H9 (cell line): ENCODE data around the gene CILP2. TPM values are rescaled to one million over a fixed set of nuclear protein-coding genes. Genes with fewer than 3 reads are reported as not detected.

Experiments used
- DNase-seq: peaks from one replicate; pipeline ENCODE4 v3.0.0-alpha.2; 2017
- H2AFZ ChIP-seq: one replicate; pipeline ENCODE4 v1.6.1; 2013; ENCODE audit warnings: mild to moderate bottlenecking, low read length, control low read depth, moderate library complexity
- H2AK5ac ChIP-seq: 2 replicates; pipeline ENCODE4 v1.6.1; 2013; ENCODE audit warnings: low read length, control low read depth, mixed read lengths; ENCODE audit not compliant: insufficient read length
- H2BK120ac ChIP-seq: one replicate; pipeline ENCODE4 v1.6.1; 2013; ENCODE audit warnings: low read depth, mild to moderate bottlenecking, low read length, control low read depth, inconsistent platforms; ENCODE audit not compliant: poor library complexity, severe bottlenecking
- H2BK12ac ChIP-seq: 2 replicates; pipeline ENCODE4 v1.6.1; 2013; ENCODE audit warnings: low read length, control low read depth, mixed read lengths, low read depth; ENCODE audit not compliant: insufficient read length
- H2BK15ac ChIP-seq: 2 replicates; pipeline ENCODE4 v1.6.1; 2013; ENCODE audit warnings: low read depth, low read length, control low read depth
- H2BK20ac ChIP-seq: one replicate; pipeline ENCODE4 v1.6.1; 2013; ENCODE audit warnings: low read depth, mild to moderate bottlenecking, low read length, control low read depth, inconsistent platforms; ENCODE audit not compliant: poor library complexity, severe bottlenecking
- H2BK5ac ChIP-seq: 2 replicates; pipeline ENCODE4 v1.6.1; 2013; ENCODE audit warnings: low read length, control low read depth, mixed read lengths; ENCODE audit not compliant: insufficient read length
- H3K14ac ChIP-seq: 2 replicates; pipeline ENCODE4 v1.6.1; 2013; ENCODE audit warnings: low read length, control low read depth; ENCODE audit not compliant: insufficient read depth
- H3K18ac ChIP-seq: 2 replicates; pipeline ENCODE4 v1.6.1; 2013; ENCODE audit warnings: low read depth, mild to moderate bottlenecking, mixed read lengths, low read length, control low read depth; ENCODE audit not compliant: insufficient read length
- H3K23ac ChIP-seq: 2 replicates; pipeline ENCODE4 v1.6.1; 2013; ENCODE audit warnings: low read length, control low read depth, mixed read lengths, low read depth; ENCODE audit not compliant: insufficient read length
- H3K23me2 ChIP-seq: 2 replicates; pipeline ENCODE4 v1.6.1; 2013; ENCODE audit warnings: low read depth, mild to moderate bottlenecking, mixed read lengths, low read length, control low read depth; ENCODE audit not compliant: insufficient read length, poor library complexity, severe bottlenecking
- H3K27ac ChIP-seq: 2 replicates; pipeline ENCODE4 v1.5.1; 2013; ENCODE audit warnings: low read length, control low read depth, mixed read lengths, low read depth; ENCODE audit not compliant: insufficient read length
- H3K27me3 ChIP-seq: 2 replicates; pipeline ENCODE4 v1.6.1; 2013; ENCODE audit warnings: low read length, control low read depth, inconsistent platforms; ENCODE audit not compliant: insufficient read depth
- H3K4ac ChIP-seq: 2 replicates; pipeline ENCODE4 v1.6.1; 2013; ENCODE audit warnings: low read depth, mild to moderate bottlenecking, control low read depth, inconsistent platforms, low read length, moderate library complexity
- H3K4me1 ChIP-seq: 2 replicates; pipeline ENCODE4 v1.6.1; 2013; ENCODE audit warnings: low read length, control low read depth, inconsistent platforms; ENCODE audit not compliant: insufficient read depth
- H3K4me2 ChIP-seq: 2 replicates; pipeline ENCODE4 v1.6.1; 2013; ENCODE audit warnings: low read length, control low read depth, mixed read lengths; ENCODE audit not compliant: insufficient read length, insufficient read depth
- H3K56ac ChIP-seq: 2 replicates; pipeline ENCODE4 v1.6.1; 2013; ENCODE audit warnings: low read depth, mild to moderate bottlenecking, mixed read lengths, low read length, control low read depth; ENCODE audit not compliant: insufficient read length
- H3K79me1 ChIP-seq: 2 replicates; pipeline ENCODE4 v1.6.1; 2013; ENCODE audit warnings: low read depth, mild to moderate bottlenecking, moderate library complexity, low read length, control low read depth, inconsistent platforms; ENCODE audit not compliant: insufficient read depth, poor library complexity, severe bottlenecking
- H3K79me2 ChIP-seq: 2 replicates; pipeline ENCODE4 v1.6.1; 2013; ENCODE audit warnings: low read length, control low read depth, inconsistent platforms; ENCODE audit not compliant: insufficient read depth
- H3K9ac ChIP-seq: 2 replicates; pipeline ENCODE4 v1.6.1; 2013; ENCODE audit warnings: low read length, control low read depth, mixed read lengths; ENCODE audit not compliant: insufficient read length; ENCODE audit errors: extremely low read depth
- H3K9me3 ChIP-seq: one replicate; pipeline ENCODE4 v1.6.1; 2013; ENCODE audit warnings: low read depth, low read length, inconsistent platforms; ENCODE audit not compliant: control insufficient read depth
- H3T11ph ChIP-seq: one replicate; pipeline ENCODE4 v1.6.1; 2013; ENCODE audit warnings: mild to moderate bottlenecking, low read length, control low read depth, inconsistent platforms
- H4K20me1 ChIP-seq: one replicate; pipeline ENCODE4 v1.6.1; 2013; ENCODE audit not compliant: control insufficient read depth, insufficient read length, insufficient read depth
- H4K5ac ChIP-seq: 2 replicates; pipeline ENCODE4 v1.6.1; 2013; ENCODE audit warnings: low read depth, mild to moderate bottlenecking, mixed read lengths, low read length, control low read depth; ENCODE audit not compliant: insufficient read length
- H4K8ac ChIP-seq: replicated peaks from 2 replicates; pipeline ENCODE4 v1.6.1; 2013; ENCODE audit warnings: low read length, control low read depth, mixed read lengths, low read depth; ENCODE audit not compliant: insufficient read length
- H4K91ac ChIP-seq: 2 replicates; pipeline ENCODE4 v1.6.1; 2013; ENCODE audit warnings: low read depth, mild to moderate bottlenecking, moderate library complexity, mixed read lengths, low read length, control low read depth; ENCODE audit not compliant: insufficient read length
- H3K27ac Mint-ChIP-seq, 3 experiments: 2 replicates in 2 of 3; 3 replicates in 1 of 3; pipeline ENCODE4 v1.8.0; 2020 to 2021; ENCODE audit warnings: mixed read lengths in 3 of 3, mild to moderate bottlenecking in 1 of 3, moderate library complexity in 1 of 3
- H3K27me3 Mint-ChIP-seq: 2 replicates; pipeline ENCODE4 v1.8.0; 2021; ENCODE audit warnings: low read depth, mild to moderate bottlenecking, moderate library complexity, mixed read lengths
- H3K36me3 Mint-ChIP-seq, 3 experiments: 2 replicates in 2 of 3; 3 replicates in 1 of 3; pipeline ENCODE4 v1.8.0; 2020 to 2021; ENCODE audit warnings: low read depth in 3 of 3, mixed read lengths in 3 of 3; ENCODE audit not compliant: insufficient read depth in 1 of 3
- H3K4me1 Mint-ChIP-seq, 2 experiments: 2 replicates each; pipeline ENCODE4 v1.8.0; 2020; ENCODE audit warnings: mixed read lengths in 2 of 2
- H3K4me3 Mint-ChIP-seq, 2 experiments: 2 replicates in 1 of 2; 3 replicates in 1 of 2; pipeline ENCODE4 v1.8.0; 2020 to 2021; ENCODE audit warnings: mild to moderate bottlenecking in 2 of 2, mixed read lengths in 2 of 2, moderate library complexity in 1 of 2
- H3K9me3 Mint-ChIP-seq, 2 experiments: 2 replicates in 1 of 2; 3 replicates in 1 of 2; pipeline ENCODE4 v1.8.0; 2020; ENCODE audit warnings: mild to moderate bottlenecking in 2 of 2, mixed read lengths in 2 of 2, moderate library complexity in 1 of 2
- WGBS: extraction: QIAGEN DNeasy Blood & Tissue Kit; methylation state at CpG from one replicate; pipeline ENCODE4 v1.1.7; 2013; ENCODE audit warnings: missing lambda C conversion rate, low lambda C conversion rate, mixed read lengths; ENCODE audit not compliant: insufficient read length; ENCODE audit errors: extremely low coverage; 5-methylcytosine and 5-hydroxymethylcytosine counted together
- total RNA-seq: library from RNA; stranded (reverse); gene quantifications from 2 replicates; pipeline ENCODE4 v1.2.1, GENCODE V29; 2021
- TF ChIP-seq, protein P1 (sequence below): fragments of 200-600 bp; sonication (generic); conservative IDR thresholded peaks from 3 replicates; pipeline ENCODE4 v1.8.0; 2021; ENCODE audit warnings: antibody characterized with exemption, mild to moderate bottlenecking

The CILP2 gene
- total RNA-seq, 1 experiment from 2014 or later, result 6.4 TPM

DNA sequence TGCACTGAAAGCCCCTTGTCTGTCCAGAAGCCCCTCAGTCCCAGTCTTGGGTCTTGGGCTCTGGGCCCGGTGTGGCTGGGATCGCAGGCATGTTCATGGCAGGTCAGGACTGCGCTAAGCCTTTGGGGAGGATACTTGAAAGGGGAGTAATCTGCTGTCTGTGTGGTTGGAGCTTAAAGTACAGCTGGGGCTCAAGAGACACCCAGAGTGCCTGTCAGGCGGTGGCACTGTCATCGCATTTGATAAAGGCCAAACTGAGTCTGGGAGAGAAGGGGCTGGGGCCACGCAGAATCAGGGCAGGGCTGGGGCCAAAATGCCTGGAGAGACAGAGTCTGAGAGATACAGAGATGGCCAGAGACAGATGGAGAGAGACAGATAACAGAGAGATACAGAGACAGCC lies 4.2 kb upstream of the CILP2 start:
- Histone ChIP-seq H2BK15ac (no peak overlapping the region), H2BK12ac (no peak overlapping the region), H3K18ac (no peak overlapping the region), H3K9ac (no peak overlapping the region), H3K79me2 (no peaks in the 10 kb centered on the region), H2BK5ac (no peak overlapping the region), H3T11ph (no peak overlapping the region), H3K79me1 (no peaks in the 10 kb centered on the region), H3K4ac (no peak overlapping the region), H2BK120ac (no peak overlapping the region), H2AK5ac (no peak overlapping the region), H3K9me3 (no peaks in the 10 kb centered on the region), H4K5ac (no peak overlapping the region), H2BK20ac (no peak overlapping the region), H4K8ac (no peak overlapping the region), H3K23me2 (peaks cover 9% of the 10 kb centered on the region), H3K14ac (no peak overlapping the region), H3K4me1 (no peaks in the 10 kb centered on the region), H4K20me1 (peaks cover 3% of the 10 kb centered on the region), H3K56ac (no peak overlapping the region), H3K23ac (no peak overlapping the region), H2AFZ (no peak overlapping the region), H3K4me2 (no peak overlapping the region), H3K27me3 (peaks cover 2% of the 10 kb centered on the region; the same call in 1 of the 2 replicates), H4K91ac (no peak overlapping the region), H3K27ac (no peak overlapping the region)
- H3K4me3 Mint-ChIP-seq, result no peak overlapping the region
- peaks cover 20% of the 10 kb centered on the region for H3K27me3 Mint-ChIP-seq
- no peak for DNase-seq
- no peaks in the 10 kb centered on the region; a peak in 1 of 5 replicates for H3K9me3 Mint-ChIP-seq
- H3K4me1 Mint-ChIP-seq, result peaks cover 14 to 21% of the 10 kb centered on the region in 2 experiments
- H3K36me3 Mint-ChIP-seq, result peaks cover 5 to 29% (median 16%) of the 10 kb centered on the region in 3 experiments; a peak in 6 of 7 replicates
- WGBS, result no CpG with 5 or more reads among the region's 6 CpGs
- no peak overlapping the region for H3K27ac Mint-ChIP-seq
- TF ChIP-seq, protein P1, sequence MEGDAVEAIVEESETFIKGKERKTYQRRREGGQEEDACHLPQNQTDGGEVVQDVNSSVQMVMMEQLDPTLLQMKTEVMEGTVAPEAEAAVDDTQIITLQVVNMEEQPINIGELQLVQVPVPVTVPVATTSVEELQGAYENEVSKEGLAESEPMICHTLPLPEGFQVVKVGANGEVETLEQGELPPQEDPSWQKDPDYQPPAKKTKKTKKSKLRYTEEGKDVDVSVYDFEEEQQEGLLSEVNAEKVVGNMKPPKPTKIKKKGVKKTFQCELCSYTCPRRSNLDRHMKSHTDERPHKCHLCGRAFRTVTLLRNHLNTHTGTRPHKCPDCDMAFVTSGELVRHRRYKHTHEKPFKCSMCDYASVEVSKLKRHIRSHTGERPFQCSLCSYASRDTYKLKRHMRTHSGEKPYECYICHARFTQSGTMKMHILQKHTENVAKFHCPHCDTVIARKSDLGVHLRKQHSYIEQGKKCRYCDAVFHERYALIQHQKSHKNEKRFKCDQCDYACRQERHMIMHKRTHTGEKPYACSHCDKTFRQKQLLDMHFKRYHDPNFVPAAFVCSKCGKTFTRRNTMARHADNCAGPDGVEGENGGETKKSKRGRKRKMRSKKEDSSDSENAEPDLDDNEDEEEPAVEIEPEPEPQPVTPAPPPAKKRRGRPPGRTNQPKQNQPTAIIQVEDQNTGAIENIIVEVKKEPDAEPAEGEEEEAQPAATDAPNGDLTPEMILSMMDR, result no peak
